DND-41 (cell line): ENCODE data around the gene WEE1.

Experiments
- ATAC-seq: fragments of 200-7000 bp; cut with Tn5 transposase; 3 replicates; pipeline ENCODE4 v1.9.1; 2021; ENCODE audit warnings: low read depth; ENCODE audit not compliant: insufficient read depth
- DNase-seq: peaks from one replicate; pipeline ENCODE4 v3.0.0-alpha.2; 2020
- H2AFZ ChIP-seq: 2 replicates; pipeline ENCODE4 v1.6.0; 2012; ENCODE audit warnings: low read depth, low read length
- H3K27ac ChIP-seq: 2 replicates; pipeline ENCODE4 v1.5.1; 2012; ENCODE audit warnings: low read length, inconsistent platforms
- H3K27me3 ChIP-seq: fragments of 200-600 bp; sonication (generic); 2 replicates; pipeline ENCODE4 v1.6.0; 2012; ENCODE audit warnings: low read length, mild to moderate bottlenecking, inconsistent platforms; ENCODE audit not compliant: insufficient read depth, poor library complexity
- H3K36me3 ChIP-seq: 2 replicates; pipeline ENCODE4 v1.5.1; 2012; ENCODE audit warnings: low read length, inconsistent platforms; ENCODE audit not compliant: insufficient read depth
- H3K4me1 ChIP-seq: 2 replicates; pipeline ENCODE4 v1.5.1; 2012; ENCODE audit warnings: mild to moderate bottlenecking, low read length; ENCODE audit not compliant: insufficient read depth
- H3K4me2 ChIP-seq: 2 replicates; pipeline ENCODE4 v1.6.0; 2012; ENCODE audit warnings: mild to moderate bottlenecking, moderate library complexity, low read length, inconsistent platforms; ENCODE audit not compliant: insufficient read depth
- H3K4me3 ChIP-seq, 2 experiments: fragments of 200-600 bp in 1 of 2; shearing (Covaris generic) in 1 of 2; 2 replicates each; pipeline ENCODE4 v1.5.1; 2012 to 2016; ENCODE audit warnings: inconsistent platforms in 2 of 2, low read length in 2 of 2, mild to moderate bottlenecking in 2 of 2, low read depth in 1 of 2, moderate library complexity in 1 of 2
- H3K79me2 ChIP-seq: 2 replicates; pipeline ENCODE4 v1.6.0; 2012; ENCODE audit warnings: low read length, inconsistent platforms; ENCODE audit not compliant: insufficient read depth
- H3K9ac ChIP-seq: 2 replicates; pipeline ENCODE4 v1.6.0; 2012; ENCODE audit warnings: low read depth, mild to moderate bottlenecking, inconsistent platforms, low read length, moderate library complexity
- H3K9me3 ChIP-seq: 2 replicates; pipeline ENCODE4 v1.5.1; 2012; ENCODE audit warnings: low read length, moderate library complexity, mild to moderate bottlenecking, inconsistent platforms; ENCODE audit not compliant: insufficient read depth, severe bottlenecking
- H4K20me1 ChIP-seq: 2 replicates; pipeline ENCODE4 v1.6.0; 2012; ENCODE audit warnings: low read length; ENCODE audit not compliant: insufficient read depth
- CTCF ChIP-seq: IDR thresholded peaks from 2 replicates; pipeline ENCODE4 v1.5.1; 2012; ENCODE audit warnings: borderline replicate concordance, low read length, moderate library complexity, mild to moderate bottlenecking; ENCODE audit not compliant: poor library complexity, severe bottlenecking; ENCODE audit errors: extremely low read depth
- EZH2 ChIP-seq: IDR thresholded peaks from 3 replicates; pipeline ENCODE4 v1.6.1; 2012; ENCODE audit warnings: borderline replicate concordance, low read depth, mild to moderate bottlenecking, moderate library complexity, low read length, inconsistent platforms; ENCODE audit not compliant: severe bottlenecking

WEE1 gene

GRCh38 chr11:9567401-9567800 is 6.1 kb upstream of the WEE1 start:
- ATAC-seq (no peak), DNase-seq (no peak)
- no peaks in the 10 kb centered on the region for H3K36me3 ChIP-seq
- H3K4me2 ChIP-seq: no peak overlapping the region
- no peak overlapping the region for H3K27ac ChIP-seq
- H3K79me2 ChIP-seq: no peaks in the 10 kb centered on the region
- no peak overlapping the region for H2AFZ ChIP-seq
- H4K20me1 ChIP-seq: no peaks in the 10 kb centered on the region
- no peak overlapping the region for H3K9ac ChIP-seq
- peaks cover 5% of the 10 kb centered on the region for H3K4me1 ChIP-seq
- no peak overlapping the region for H3K4me3 ChIP-seq
- H3K27me3 ChIP-seq: no peaks in the 10 kb centered on the region
- TF ChIP-seq EZH2: no peak
- no peak for TF ChIP-seq CTCF
- no peaks in the 10 kb centered on the region for H3K9me3 ChIP-seq

- H3K36me3 ChIP-seq: no peaks in the 10 kb centered on the region
- H4K20me1 ChIP-seq: no peaks in the 10 kb centered on the region
- TF ChIP-seq EZH2 (no peak), CTCF (no peak)
- H3K4me2 ChIP-seq: no peak overlapping the region
- DNase-seq: no peak
- H3K4me3 ChIP-seq: no peak overlapping the region
- peaks cover 10% of the 10 kb centered on the region for H3K4me1 ChIP-seq
- H3K27me3 ChIP-seq: no peaks in the 10 kb centered on the region
- H3K27ac ChIP-seq: no peak overlapping the region
- H3K9me3 ChIP-seq: no peaks in the 10 kb centered on the region
- H3K9ac ChIP-seq: no peak overlapping the region
- H3K79me2 ChIP-seq: no peaks in the 10 kb centered on the region
- no peak for ATAC-seq
- no peak overlapping the region for H2AFZ ChIP-seq
These were observed 5.2 kb upstream of the WEE1 start for GRCh38 chr11:9568161-9568853.

GRCh38 chr11:9568854-9569587 is 4.4 kb upstream of the WEE1 start:
- Histone ChIP-seq H4K20me1 (no peaks in the 10 kb centered on the region), H3K79me2 (peaks cover 6% of the 10 kb centered on the region), H3K4me2 (no peak overlapping the region), H3K9ac (no peak overlapping the region), H3K27me3 (no peaks in the 10 kb centered on the region), H2AFZ (no peak overlapping the region), H3K4me3 (no peak overlapping the region), H3K27ac (no peak overlapping the region), H3K9me3 (no peaks in the 10 kb centered on the region), H3K4me1 (peaks cover 10% of the 10 kb centered on the region), H3K36me3 (no peaks in the 10 kb centered on the region)
- ATAC-seq (no peak), DNase-seq (no peak)
- TF ChIP-seq EZH2 (no peak), CTCF (no peak)
